ENCODE results near the gene BCL10. TPM values are rescaled to one million over a fixed set of nuclear protein-coding genes. Genes with fewer than 3 reads are reported as not detected.

The BCL10 gene
- total RNA-seq, 2 donors from 2014 or later: 21.3 to 22.6 TPM

- Histone ChIP-seq H3K27me3 (ENCODE audit: control insufficient read depth, insufficient read depth, low read length, poor library complexity, severe bottlenecking) (no peaks in the 10 kb centered on the region), H3K4me1 (ENCODE audit: control insufficient read depth, insufficient read depth, low read length) (peaks cover 2% of the 10 kb centered on the region), H3K27ac (ENCODE audit: low read depth, low read length) (no peak overlapping the region), H3K9me3 (ENCODE audit: control insufficient read depth, low read length) (no peaks in the 10 kb centered on the region), H3K36me3 (ENCODE audit: control insufficient read depth, insufficient read depth, low read length) (no peaks in the 10 kb centered on the region), H3K4me3 (ENCODE audit: low read length) (no peak overlapping the region), H3K9ac (ENCODE audit: extremely low read depth, low read length, poor library complexity, severe bottlenecking) (no peak overlapping the region)
- no peak for TF ChIP-seq CTCF (conservative IDR thresholded peaks at IDR 0.05)
- H3K27me3 Mint-ChIP-seq (ENCODE audit: insufficient read depth): no peaks in the 10 kb centered on the region
- no peaks in the 10 kb centered on the region for H3K9me3 Mint-ChIP-seq
- H3K4me1 Mint-ChIP-seq: peaks cover 29% of the 10 kb centered on the region
- no peak overlapping the region for H3K27ac Mint-ChIP-seq
- H3K4me3 Mint-ChIP-seq: no peak overlapping the region
- 95 to 99% methylated on average over 2 of the region's 5 CpGs for WGBS, 2 experiments (ENCODE audit: insufficient coverage in 1 of 2, insufficient read length in 1 of 2)
- no peak for DNase-seq
- no peaks in the 10 kb centered on the region for H3K36me3 Mint-ChIP-seq (ENCODE audit: low read depth)
These were observed 47.3 kb upstream of the BCL10 start for GRCh38 chr1:85323770-85324169.

- Histone ChIP-seq H3K4me1 (ENCODE audit: control insufficient read depth, insufficient read depth, low read length) (peaks cover 2% of the 10 kb centered on the region), H3K36me3 (ENCODE audit: control insufficient read depth, insufficient read depth, low read length) (no peaks in the 10 kb centered on the region), H3K27me3 (ENCODE audit: control insufficient read depth, insufficient read depth, low read length, poor library complexity, severe bottlenecking) (no peaks in the 10 kb centered on the region), H3K9me3 (ENCODE audit: control insufficient read depth, low read length) (no peaks in the 10 kb centered on the region), H3K9ac (ENCODE audit: extremely low read depth, low read length, poor library complexity, severe bottlenecking) (no peak overlapping the region), H3K4me3 (ENCODE audit: low read length) (no peak overlapping the region), H3K27ac (ENCODE audit: low read depth, low read length) (no peak overlapping the region)
- WGBS, 2 experiments (ENCODE audit: insufficient coverage in 1 of 2, insufficient read length in 1 of 2): 68 to 87% methylated on average over 2 of the region's 2 CpGs
- DNase-seq: no peak
- TF ChIP-seq CTCF (conservative IDR thresholded peaks at IDR 0.05): no peak
- no peak overlapping the region for H3K27ac Mint-ChIP-seq
- H3K36me3 Mint-ChIP-seq (ENCODE audit: low read depth): no peaks in the 10 kb centered on the region
- H3K4me1 Mint-ChIP-seq: peaks cover 27% of the 10 kb centered on the region
- H3K27me3 Mint-ChIP-seq (ENCODE audit: insufficient read depth): no peaks in the 10 kb centered on the region
- no peak overlapping the region for H3K4me3 Mint-ChIP-seq
- no peaks in the 10 kb centered on the region for H3K9me3 Mint-ChIP-seq
These were observed 46.2 kb upstream of the BCL10 start for GRCh38 chr1:85322655-85323054.

GRCh38 chr1:85321237-85321964 lies 45.0 kb upstream of the BCL10 start:
- Histone ChIP-seq H3K27me3 (ENCODE audit: control insufficient read depth, insufficient read depth, low read length, poor library complexity, severe bottlenecking) (no peaks in the 10 kb centered on the region), H3K27ac (ENCODE audit: low read depth, low read length) (no peak overlapping the region), H3K9ac (ENCODE audit: extremely low read depth, low read length, poor library complexity, severe bottlenecking) (no peak overlapping the region), H3K4me1 (ENCODE audit: control insufficient read depth, insufficient read depth, low read length) (peaks cover 2% of the 10 kb centered on the region), H3K4me3 (ENCODE audit: low read length) (no peak overlapping the region), H3K9me3 (ENCODE audit: control insufficient read depth, low read length) (no peaks in the 10 kb centered on the region), H3K36me3 (ENCODE audit: control insufficient read depth, insufficient read depth, low read length) (no peaks in the 10 kb centered on the region)
- no peak for TF ChIP-seq CTCF (conservative IDR thresholded peaks at IDR 0.05)
- H3K4me3 Mint-ChIP-seq: no peak overlapping the region
- H3K4me1 Mint-ChIP-seq: peaks cover 25% of the 10 kb centered on the region
- WGBS, 2 experiments (ENCODE audit: insufficient coverage in 1 of 2, insufficient read length in 1 of 2): 94 to 100% methylated on average over 5 to 7 of the region's 7 CpGs
- no peak overlapping the region for H3K27ac Mint-ChIP-seq
- no peaks in the 10 kb centered on the region for H3K9me3 Mint-ChIP-seq
- DNase-seq: no peak
- no peaks in the 10 kb centered on the region for H3K27me3 Mint-ChIP-seq (ENCODE audit: insufficient read depth)
- H3K36me3 Mint-ChIP-seq (ENCODE audit: low read depth): no peaks in the 10 kb centered on the region
